ENCODE measurements around the gene SNX32.

DNA sequence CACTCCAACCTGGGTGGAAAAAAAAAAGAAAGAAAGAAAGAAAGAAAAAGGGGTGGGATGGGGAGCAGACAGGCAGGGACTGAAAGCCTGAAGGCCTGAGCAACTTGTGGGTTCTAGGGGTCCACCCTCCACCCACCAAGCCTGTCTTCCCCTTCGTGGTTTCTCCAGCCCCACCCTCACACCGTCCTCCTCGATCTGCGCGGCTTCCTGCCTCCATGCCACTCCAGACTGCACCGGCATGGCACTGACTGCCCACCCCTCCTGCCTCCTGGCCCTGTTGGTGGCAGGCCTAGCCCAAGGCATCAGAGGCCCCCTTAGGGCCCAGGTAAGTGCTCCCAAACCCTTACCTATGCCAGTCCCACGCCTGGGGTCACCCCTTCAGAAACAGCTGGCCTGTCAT, 45.9 kb downstream of the SNX32 start, which contains the start of gene CTSW:
- TF ChIP-seq CTCF (conservative IDR thresholded peaks at IDR 0.05) (no peak), ZFX (IDR thresholded peaks at IDR 0.05) (no peak)

All from C4-2B (cell line).